Measurements from ENCODE around the gene RGS12. TPM values are rescaled to one million over a fixed set of nuclear protein-coding genes. Genes with fewer than 3 reads are reported as not detected.

RGS12 gene
- polyA plus RNA-seq, 1 donor (not counting 4 experiments of a cell fraction or from before 2014, with no cell fraction given) = 34.0 TPM

- H2AFZ ChIP-seq (ENCODE audit: control insufficient read depth, low read length) = no peak overlapping the region
- TF ChIP-seq CTCF (optimal IDR thresholded peaks at IDR 0.05 in 1 of 3, IDR thresholded peaks at IDR 0.05 in 1 of 3, conservative IDR thresholded peaks at IDR 0.05 in 1 of 3; ENCODE audit: extremely low read depth in 1 of 3, insufficient read depth in 2 of 3, low read length in 3 of 3) (no peak), EZH2 (IDR thresholded peaks at IDR 0.05; ENCODE audit: low read length) (no peak)
- peaks cover 51% of the 10 kb centered on the region for H3K27me3 ChIP-seq (ENCODE audit: control insufficient read depth, extremely low read depth, insufficient read depth, low read length)
- dilution Hi-C loops (cut with MboI; ENCODE audit: extremely low pct_ligation_motif_present, low sequenced_read_pairs) = no loop called here
- no peak overlapping the region for H3K4me3 ChIP-seq (ENCODE audit: control insufficient read depth in 2 of 3, extremely low read depth in 1 of 3, insufficient read depth in 2 of 3, low read depth in 1 of 3, low read length in 3 of 3)
- H3K9me1 ChIP-seq (ENCODE audit: control insufficient read depth, extremely low read depth, insufficient read depth, low read length) = no peaks in the 10 kb centered on the region
- H3K36me3 ChIP-seq (ENCODE audit: control insufficient read depth in 2 of 2, extremely low read depth in 1 of 2, insufficient read depth in 2 of 2, low read length in 2 of 2) = no peaks in the 10 kb centered on the region
- H3K4me1 ChIP-seq (ENCODE audit: control insufficient read depth, extremely low read depth, insufficient read depth, low read length) = no peaks in the 10 kb centered on the region
- FAIRE-seq = no peak
- H3K27ac ChIP-seq (ENCODE audit: control insufficient read depth, insufficient read depth, low read length) = no peak overlapping the region
- no peaks in the 10 kb centered on the region for H3K79me2 ChIP-seq (ENCODE audit: control insufficient read depth, insufficient read depth, low read length)
- no peak overlapping the region for H3K4me2 ChIP-seq (ENCODE audit: control insufficient read depth, extremely low read depth, insufficient read depth, low read depth, low read length)
- DNase-seq (ENCODE audit: low read depth, low spot score) = no peak
- no peak overlapping the region for H3K9ac ChIP-seq (ENCODE audit: control insufficient read depth, extremely low read depth, insufficient read depth, low read length)
- no peaks in the 10 kb centered on the region for H4K20me1 ChIP-seq (ENCODE audit: control insufficient read depth, extremely low read depth, insufficient read depth, low read length)
- H3K9me3 ChIP-seq (ENCODE audit: control insufficient read depth, low read depth, low read length) = no peaks in the 10 kb centered on the region
These were observed 26.7 kb upstream of the RGS12 start for GRCh38 chr4:3266076-3266475.

- no peaks in the 10 kb centered on the region for H3K36me3 ChIP-seq (ENCODE audit: control insufficient read depth in 2 of 2, extremely low read depth in 1 of 2, insufficient read depth in 2 of 2, low read length in 2 of 2)
- dilution Hi-C loops (cut with MboI; ENCODE audit: extremely low pct_ligation_motif_present, low sequenced_read_pairs) = no loop called here
These were observed 25.0 kb upstream of the RGS12 start for GRCh38 chr4:3267576-3268394.

More at GRCh38 chr4:3267576-3268394, 25.0 kb upstream of the RGS12 start:
- Histone ChIP-seq H3K9me3 (ENCODE audit: control insufficient read depth, low read depth, low read length) (no peaks in the 10 kb centered on the region), H3K9me1 (ENCODE audit: control insufficient read depth, extremely low read depth, insufficient read depth, low read length) (no peaks in the 10 kb centered on the region), H3K27me3 (ENCODE audit: control insufficient read depth, extremely low read depth, insufficient read depth, low read length) (peaks cover 41% of the 10 kb centered on the region), H3K4me2 (ENCODE audit: control insufficient read depth, extremely low read depth, insufficient read depth, low read depth, low read length) (no peak overlapping the region), H3K9ac (ENCODE audit: control insufficient read depth, extremely low read depth, insufficient read depth, low read length) (no peak overlapping the region), H3K79me2 (ENCODE audit: control insufficient read depth, insufficient read depth, low read length) (no peaks in the 10 kb centered on the region), H3K4me3 (ENCODE audit: control insufficient read depth in 2 of 3, extremely low read depth in 1 of 3, insufficient read depth in 2 of 3, low read depth in 1 of 3, low read length in 3 of 3) (no peak overlapping the region), H3K4me1 (ENCODE audit: control insufficient read depth, extremely low read depth, insufficient read depth, low read length) (no peaks in the 10 kb centered on the region), H4K20me1 (ENCODE audit: control insufficient read depth, extremely low read depth, insufficient read depth, low read length) (no peaks in the 10 kb centered on the region), H3K27ac (ENCODE audit: control insufficient read depth, insufficient read depth, low read length) (no peak overlapping the region), H2AFZ (ENCODE audit: control insufficient read depth, low read length) (no peak overlapping the region)
- FAIRE-seq = no peak
- no peak for DNase-seq (ENCODE audit: low read depth, low spot score)
- TF ChIP-seq EZH2 (IDR thresholded peaks at IDR 0.05; ENCODE audit: low read length) (no peak), CTCF (optimal IDR thresholded peaks at IDR 0.05 in 1 of 3, IDR thresholded peaks at IDR 0.05 in 1 of 3, conservative IDR thresholded peaks at IDR 0.05 in 1 of 3; ENCODE audit: extremely low read depth in 1 of 3, insufficient read depth in 2 of 3, low read length in 3 of 3) (no peak)

All from keratinocyte (primary cell).